Endothelial cell of hepatic sinusoid (primary cell): ENCODE measurements around the gene HCLS1.

Experiments used
- in situ Hi-C: cut with HindIII; loops from 2 replicates; pipeline ENCODE4 v1.10.0; 2017; ENCODE audit warnings: low sequenced_read_pairs

HCLS1 gene

GRCh38 chr3:121658716-121659435, 1.8 kb downstream of the HCLS1 start:
- in situ Hi-C loops: no loop called here

GRCh38 chr3:121654493-121655385, 6.0 kb downstream of the HCLS1 start:
- in situ Hi-C loops: no loop called here

- in situ Hi-C loops: no loop called here
These were observed 9.0 kb downstream of the HCLS1 start for GRCh38 chr3:121651684-121652083.

- in situ Hi-C loops: no loop called here
These were observed 11.1 kb downstream of the HCLS1 start for GRCh38 chr3:121649645-121650044.

- in situ Hi-C loops: no loop called here
These were observed 12.3 kb downstream of the HCLS1 start for GRCh38 chr3:121648219-121648958.

GRCh38 chr3:121645054-121645453, 15.6 kb downstream of the HCLS1 start:
- in situ Hi-C loops: no loop called here

GRCh38 chr3:121642601-121643314, 17.9 kb downstream of the HCLS1 start:
- in situ Hi-C loops: no loop called here

GRCh38 chr3:121641127-121641526, 19.6 kb downstream of the HCLS1 start:
- in situ Hi-C loops: no loop called here

- in situ Hi-C loops: no loop called here
These were observed 22.8 kb downstream of the HCLS1 start for GRCh38 chr3:121637922-121638321.

GRCh38 chr3:121630355-121630754, 30.3 kb downstream of the HCLS1 start:
- in situ Hi-C loops: no loop called here

- in situ Hi-C loops: no loop called here
These were observed 31.1 kb downstream of the HCLS1 start for GRCh38 chr3:121629601-121630000.

GRCh38 chr3:121627622-121628021, 33.1 kb downstream of the HCLS1 start:
- in situ Hi-C loops: no loop called here

GRCh38 chr3:121627211-121627610, 33.5 kb downstream of the HCLS1 start:
- in situ Hi-C loops: no loop called here

GRCh38 chr3:121626495-121626894, 34.2 kb downstream of the HCLS1 start:
- in situ Hi-C loops: no loop called here

GRCh38 chr3:121624147-121624899, 36.4 kb downstream of the HCLS1 start:
- in situ Hi-C loops: no loop called here

- in situ Hi-C loops: no loop called here
These were observed 39.2 kb downstream of the HCLS1 start for GRCh38 chr3:121621491-121621890.

- in situ Hi-C loops: no loop called here
These were observed 41.0 kb downstream of the HCLS1 start for GRCh38 chr3:121619691-121620090.

GRCh38 chr3:121606106-121606505, 54.6 kb downstream of the HCLS1 start:
- in situ Hi-C loops: loop anchor here (10.0 kb wide), 1 partner anchor 51 kb away; no protein-coding TSS in a partner anchor

GRCh38 chr3:121604759-121605158, 55.9 kb downstream of the HCLS1 start:
- in situ Hi-C loops: loop anchor here (10.0 kb wide), 1 partner anchor 50 kb away; no protein-coding TSS in a partner anchor
